Kidney (tissue), 14 donors: Measurements from ENCODE around the gene CFAP92. TPM values are rescaled to one million over a fixed set of nuclear protein-coding genes. Genes with fewer than 3 reads are reported as not detected.
A peak's percentile ranks its signal among the peaks of the same experiment; 100 is the strongest.

Source experiments
- DNase-seq, 5 donors: peaks; one replicate each; pipeline ENCODE4 v3.0.0-alpha.2; 2013 to 2020
- FAIRE-seq: peaks from 2 replicates; lab custom pipeline; 2012; peaks lifted over from hg19 to GRCh38; lab: Jason Lieb, UNC
- H3K27ac ChIP-seq, 2 donors: one replicate each; pipeline ENCODE4 v1.7.0; 2013; ENCODE audit warnings: low read depth in 2 of 2, low read length in 2 of 2, inconsistent platforms in 1 of 2
- H3K27me3 ChIP-seq: one replicate; pipeline ENCODE4 v1.7.1; 2013; ENCODE audit warnings: low read length, inconsistent platforms; ENCODE audit not compliant: control insufficient read depth, insufficient read depth
- H3K36me3 ChIP-seq, 3 donors: one replicate each; pipeline versions ENCODE4 v1.7.0 to v1.7.1; 2013; ENCODE audit warnings: low read length in 3 of 3, control low read depth in 1 of 3, inconsistent platforms in 1 of 3; ENCODE audit not compliant: insufficient read depth in 3 of 3, control insufficient read depth in 2 of 3
- H3K4me1 ChIP-seq, 3 donors: one replicate each; pipeline versions ENCODE4 v1.7.0 to v1.7.1; 2013; ENCODE audit warnings: low read length in 3 of 3, inconsistent platforms in 1 of 3, low read depth in 1 of 3; ENCODE audit not compliant: control insufficient read depth in 2 of 3, insufficient read depth in 2 of 3
- H3K4me3 ChIP-seq, 3 donors: one replicate each; pipeline versions ENCODE4 v1.7.0 to v1.8.1; 2013; ENCODE audit warnings: low read length in 3 of 3, control low read depth in 1 of 3, inconsistent platforms in 1 of 3
- H3K9ac ChIP-seq, 3 donors: one replicate each; pipeline versions ENCODE4 v1.7.0 to v1.7.1; 2013; ENCODE audit warnings: low read length in 3 of 3, control low read depth in 1 of 3, inconsistent platforms in 1 of 3
- H3K9me3 ChIP-seq, 3 donors: one replicate each; pipeline versions ENCODE4 v1.7.0 to v1.7.1; 2013; ENCODE audit warnings: low read length in 3 of 3, control low read depth in 1 of 3, inconsistent platforms in 1 of 3; ENCODE audit not compliant: control insufficient read depth in 2 of 3, insufficient read depth in 1 of 3
- CTCF ChIP-seq: IDR thresholded peaks from 3 replicates; pipeline ENCODE4 v1.5.1; 2012; ENCODE audit warnings: mild to moderate bottlenecking, moderate library complexity, borderline replicate concordance; ENCODE audit not compliant: insufficient read depth; ENCODE audit errors: extremely low read depth
- intact Hi-C: fragments of 100-400 bp; cut with DNase I; formaldehyde crosslinking; loops from one replicate; pipeline ENCODE4 v1.11.1; 2022
- polyA plus RNA-seq: library from polyadenylated mRNA; stranded (reverse); fragments of 350-450 nt; fragmentation: Illumina TruSeq; extraction: RNeasy Lipid Tissue Mini Kit (QIAGEN cat#74804); gene quantifications from one replicate; pipeline ENCODE4 v1.2.3, GENCODE V29; 2014; ENCODE audit warnings: low read depth, low replicate concordance; ENCODE audit not compliant: insufficient read depth
- total RNA-seq: library from RNA; stranded (reverse); fragmentation: NEBNext Ultra II Directional; extraction: Animal tissue kit (Norgen Biotek cat#: 25700); gene quantifications from one replicate; pipeline ENCODE4 v1.2.1, GENCODE V29; 2021
- donor health status: control.
- donor health status: control.
- donor health status: control.
- donor health status: control.
- donor health status: control.
- donor health status: DM: yes; HTN: yes; CAD: no.
- donor health status: Normal renal cell carcinoma (clear cell type).

Gene CFAP92
- total and polyA plus RNA-seq, 2 donors from 2014 or later: 0.56 to 0.60 TPM

GRCh38 chr3:129016356-129016719, 22.5 kb upstream of the CFAP92 start:
- Histone ChIP-seq H3K4me3 (no peak overlapping the region), H3K27me3 (no peaks in the 10 kb centered on the region), H3K4me1 (peaks cover 0 to 7% (median 5%) of the 10 kb centered on the region in 3 donors), H3K36me3 (peaks cover 0 to 3% (median 0%) of the 10 kb centered on the region in 3 donors), H3K27ac (peak overlapping the region; percentile 65 to 81), H3K9ac (peak overlapping the region in 1 of 3 donors; percentile 40), H3K9me3 (no peaks in the 10 kb centered on the region)
- FAIRE-seq (no peak), DNase-seq (peak in 4 of 5 donors; percentile 41 to 78 (median 68))
- TF ChIP-seq CTCF: no peak
- intact Hi-C loops: no loop called here

- peak overlapping the region in 1 of 3 donors; percentile 40 for H3K9ac ChIP-seq
- intact Hi-C loops: no loop called here
- H3K4me1 ChIP-seq: peaks cover 0 to 7% (median 5%) of the 10 kb centered on the region in 3 donors
- H3K36me3 ChIP-seq: peaks cover 0 to 3% (median 0%) of the 10 kb centered on the region in 3 donors
- DNase-seq (peak in 3 of 5 donors; percentile 25 to 90 (median 65)), FAIRE-seq (no peak)
- H3K27ac ChIP-seq: peak overlapping the region; percentile 65 to 84
- no peaks in the 10 kb centered on the region for H3K27me3 ChIP-seq
- H3K9me3 ChIP-seq: no peaks in the 10 kb centered on the region
- no peak for TF ChIP-seq CTCF
- no peak overlapping the region for H3K4me3 ChIP-seq
Observed at GRCh38 chr3:129015388-129016105, 21.7 kb upstream of the CFAP92 start.

DNA sequence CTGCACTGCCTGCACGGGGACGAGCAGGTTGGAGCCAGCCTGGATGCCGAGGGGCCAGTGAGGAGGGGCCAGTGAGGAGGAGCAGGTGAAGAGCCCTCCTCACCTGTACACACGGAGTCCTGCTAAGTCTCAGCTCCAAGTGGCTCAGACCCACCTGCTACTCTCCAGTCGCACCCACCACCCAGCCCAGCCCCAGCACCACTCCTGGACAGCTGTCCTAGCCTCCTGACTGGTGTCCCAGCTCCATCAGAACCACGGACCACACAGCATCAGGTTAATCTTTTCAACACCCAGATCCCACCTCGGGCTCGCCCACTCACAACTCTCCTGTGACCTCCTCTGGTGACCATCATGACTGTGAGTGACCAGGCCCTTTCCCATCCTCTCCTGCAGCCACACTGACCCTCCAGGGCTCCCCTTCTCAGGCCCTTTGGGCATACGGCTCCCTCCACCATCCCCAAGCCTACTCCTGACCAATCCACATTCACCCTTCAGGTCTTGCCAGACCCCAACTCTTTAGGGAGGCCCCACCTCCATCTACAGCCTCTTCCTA, 21.0 kb upstream of the CFAP92 start:
- no peaks in the 10 kb centered on the region for H3K9me3 ChIP-seq
- peak in 1 of 5 donors; percentile 64 for DNase-seq
- peak overlapping the region; percentile 22 to 84 for H3K27ac ChIP-seq
- H3K27me3 ChIP-seq: no peaks in the 10 kb centered on the region
- FAIRE-seq: no peak
- peaks cover 0 to 7% (median 5%) of the 10 kb centered on the region in 3 donors for H3K4me1 ChIP-seq
- no peak overlapping the region for H3K4me3 ChIP-seq
- TF ChIP-seq CTCF: no peak
- no peak overlapping the region for H3K9ac ChIP-seq
- intact Hi-C loops: no loop called here
- peaks cover 0 to 3% (median 0%) of the 10 kb centered on the region in 3 donors for H3K36me3 ChIP-seq
